ENCODE data around the gene ADAMTS4. TPM values are rescaled to one million over a fixed set of nuclear protein-coding genes. Genes with fewer than 3 reads are reported as not detected.

ADAMTS4 gene, protein sequence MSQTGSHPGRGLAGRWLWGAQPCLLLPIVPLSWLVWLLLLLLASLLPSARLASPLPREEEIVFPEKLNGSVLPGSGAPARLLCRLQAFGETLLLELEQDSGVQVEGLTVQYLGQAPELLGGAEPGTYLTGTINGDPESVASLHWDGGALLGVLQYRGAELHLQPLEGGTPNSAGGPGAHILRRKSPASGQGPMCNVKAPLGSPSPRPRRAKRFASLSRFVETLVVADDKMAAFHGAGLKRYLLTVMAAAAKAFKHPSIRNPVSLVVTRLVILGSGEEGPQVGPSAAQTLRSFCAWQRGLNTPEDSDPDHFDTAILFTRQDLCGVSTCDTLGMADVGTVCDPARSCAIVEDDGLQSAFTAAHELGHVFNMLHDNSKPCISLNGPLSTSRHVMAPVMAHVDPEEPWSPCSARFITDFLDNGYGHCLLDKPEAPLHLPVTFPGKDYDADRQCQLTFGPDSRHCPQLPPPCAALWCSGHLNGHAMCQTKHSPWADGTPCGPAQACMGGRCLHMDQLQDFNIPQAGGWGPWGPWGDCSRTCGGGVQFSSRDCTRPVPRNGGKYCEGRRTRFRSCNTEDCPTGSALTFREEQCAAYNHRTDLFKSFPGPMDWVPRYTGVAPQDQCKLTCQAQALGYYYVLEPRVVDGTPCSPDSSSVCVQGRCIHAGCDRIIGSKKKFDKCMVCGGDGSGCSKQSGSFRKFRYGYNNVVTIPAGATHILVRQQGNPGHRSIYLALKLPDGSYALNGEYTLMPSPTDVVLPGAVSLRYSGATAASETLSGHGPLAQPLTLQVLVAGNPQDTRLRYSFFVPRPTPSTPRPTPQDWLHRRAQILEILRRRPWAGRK
- 0.30 and 1.0 TPM in 2 replicates for total RNA-seq

DNA sequence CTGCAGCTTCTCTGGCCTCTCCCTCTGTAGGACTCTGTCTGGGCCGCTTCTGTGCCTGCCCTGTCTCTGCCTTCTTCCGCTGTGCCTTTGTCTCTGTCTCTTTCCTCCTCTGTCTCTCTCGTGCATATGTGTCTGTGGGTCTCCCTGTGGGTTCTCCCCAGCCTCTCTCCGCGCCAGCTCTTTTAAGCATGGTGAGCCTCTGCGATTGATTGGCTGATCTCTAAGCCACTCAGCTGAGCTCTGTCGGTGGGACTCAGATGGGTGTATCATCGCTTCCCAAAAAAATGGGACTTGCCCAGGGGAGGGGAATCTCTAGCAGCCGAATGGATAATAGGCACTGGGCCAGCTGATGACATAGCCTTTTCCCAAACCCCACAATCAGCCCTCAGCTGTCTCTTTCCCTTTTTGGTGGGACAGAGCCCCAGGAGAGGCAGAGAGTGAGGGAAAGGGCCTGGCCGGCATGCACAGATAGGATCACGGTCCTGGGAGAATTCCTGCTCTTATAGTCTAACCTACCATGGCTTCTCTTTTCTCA is at the start of gene ADAMTS4:
ADAMTS4 (minus strand) TSS at position 158 of the 535 bp plus-strand sequence. CDS start 427 bp downstream, outside the sequence.
- intact Hi-C loops (cut with micrococcal nuclease), result no loop called here

DNA sequence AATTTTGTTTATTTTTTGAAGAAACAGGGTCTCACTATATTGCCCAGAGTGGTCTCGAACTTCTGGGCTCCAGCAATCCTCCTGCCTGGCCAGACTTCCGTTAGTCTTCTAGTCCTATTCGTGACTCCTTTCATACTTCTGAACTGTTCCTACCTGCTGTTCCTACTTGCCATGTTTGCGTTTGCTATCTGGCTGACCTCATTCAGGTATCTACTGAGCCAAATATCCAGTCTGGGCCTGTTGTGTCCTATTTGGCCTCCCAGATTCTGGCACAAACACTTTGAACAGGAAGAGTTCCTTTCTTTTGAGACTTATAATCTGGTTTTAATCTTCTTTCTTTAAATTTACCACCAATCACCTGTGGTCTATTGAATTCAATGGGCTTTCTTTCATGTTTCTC is 46.0 kb upstream of the ADAMTS4 start:
- intact Hi-C loops (cut with micrococcal nuclease), result no loop called here

DNA sequence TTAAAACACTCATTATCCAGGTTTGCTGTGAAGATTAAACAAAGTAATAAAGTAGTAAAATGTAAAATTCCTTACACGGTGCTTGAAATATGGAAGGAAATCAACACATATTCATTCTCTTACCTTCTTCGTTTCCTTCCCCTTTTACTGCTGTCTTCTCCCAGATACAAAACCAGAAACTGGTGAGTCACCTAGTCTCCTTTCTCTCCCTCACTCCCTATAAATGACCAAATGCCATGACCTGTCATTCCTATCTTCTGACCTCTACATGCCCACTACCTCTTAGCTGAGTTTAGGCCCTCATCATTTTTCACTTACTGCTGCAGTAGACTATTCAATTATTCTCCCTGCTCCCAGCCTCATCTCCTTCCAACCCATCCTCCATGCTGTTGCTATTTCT is 43.5 kb upstream of the ADAMTS4 start:
- intact Hi-C loops (cut with micrococcal nuclease), result no loop called here

DNA sequence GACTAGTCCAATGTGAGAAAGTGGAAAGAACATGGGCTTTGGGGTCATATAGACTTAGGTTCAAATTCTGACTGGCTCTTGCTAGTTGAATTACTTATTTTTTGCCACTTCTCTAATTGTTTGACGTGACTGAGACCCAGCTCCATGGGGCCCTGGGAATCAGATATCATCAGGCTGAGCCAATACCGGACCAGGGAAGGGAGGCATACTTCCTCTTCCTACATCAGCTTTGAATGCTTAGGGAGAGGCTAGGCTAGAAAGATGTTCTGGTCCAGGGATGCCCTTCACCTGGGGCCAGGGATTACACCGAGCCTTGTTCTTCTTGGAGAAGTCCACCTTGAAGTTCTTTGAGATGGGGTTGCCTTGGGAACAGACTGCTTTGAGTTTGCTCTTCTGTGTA is 42.8 kb upstream of the ADAMTS4 start:
- intact Hi-C loops (cut with micrococcal nuclease), result no loop called here

DNA sequence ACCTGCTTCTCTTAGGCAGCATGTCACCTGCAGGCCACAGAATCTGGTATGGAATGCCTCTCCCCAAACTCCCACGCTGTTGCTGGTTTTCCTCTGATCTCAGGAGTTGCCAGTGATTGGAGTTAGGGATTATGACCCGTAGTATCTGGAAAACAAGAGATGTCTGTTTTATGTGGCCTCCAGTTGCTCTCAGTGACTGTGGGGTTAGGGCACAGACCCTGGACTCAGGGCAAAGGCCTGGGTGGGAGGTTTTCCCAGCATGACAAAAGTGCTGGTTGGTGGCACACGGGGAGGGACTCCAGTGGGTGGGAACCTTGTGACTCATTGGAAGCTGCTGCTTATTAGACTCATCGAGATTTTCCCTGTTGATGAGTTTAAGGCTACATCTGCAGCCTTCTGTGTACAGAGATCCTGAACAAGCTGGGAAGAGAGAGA is 39.2 kb upstream of the ADAMTS4 start, which contains the start of gene NR1I3:
NR1I3 (minus strand) TSS at position 165 of the 435 bp plus-strand sequence. CDS start 1,638 bp downstream, outside the sequence.
- intact Hi-C loops (cut with micrococcal nuclease), result no loop called here

DNA sequence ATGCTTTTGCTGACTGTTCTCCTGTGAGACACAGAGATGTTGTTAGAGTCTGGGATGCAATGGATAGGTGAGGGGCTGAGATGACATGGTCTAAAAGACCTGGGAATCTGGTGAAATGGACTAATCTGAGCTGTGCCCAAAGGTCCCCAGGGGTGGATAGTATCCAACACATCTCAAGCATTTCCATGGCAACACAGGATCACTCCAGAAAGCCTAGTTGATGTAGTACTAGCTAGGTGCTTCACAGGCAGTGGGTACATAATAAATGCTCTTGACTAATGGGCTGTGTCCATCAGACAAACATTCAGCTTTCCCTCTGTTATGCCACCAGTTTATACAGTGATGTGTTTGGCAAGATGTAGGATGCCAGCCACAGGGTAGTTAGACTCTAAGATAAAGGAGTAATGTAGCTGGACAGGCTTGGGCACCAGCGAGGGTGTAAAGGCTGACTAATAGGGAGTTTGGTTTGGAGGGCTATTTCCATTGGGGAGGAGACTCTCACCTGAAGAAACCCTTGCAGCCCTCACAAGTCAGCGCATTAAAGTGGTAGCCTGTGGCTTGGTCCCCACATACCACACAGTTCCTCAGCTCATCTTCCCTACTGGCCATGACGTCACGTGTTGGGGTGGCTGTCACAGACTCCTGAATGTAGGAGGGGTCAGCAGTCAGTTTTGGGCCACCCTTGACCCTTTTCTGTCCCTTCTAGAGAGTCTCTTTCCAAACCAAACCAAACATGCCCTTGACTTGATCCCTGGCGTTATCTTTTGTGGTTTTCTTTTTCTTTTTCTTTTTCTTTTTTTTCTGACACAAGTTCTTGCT is 37.3 kb upstream of the ADAMTS4 start:
- intact Hi-C loops (cut with micrococcal nuclease), result no loop called here

DNA sequence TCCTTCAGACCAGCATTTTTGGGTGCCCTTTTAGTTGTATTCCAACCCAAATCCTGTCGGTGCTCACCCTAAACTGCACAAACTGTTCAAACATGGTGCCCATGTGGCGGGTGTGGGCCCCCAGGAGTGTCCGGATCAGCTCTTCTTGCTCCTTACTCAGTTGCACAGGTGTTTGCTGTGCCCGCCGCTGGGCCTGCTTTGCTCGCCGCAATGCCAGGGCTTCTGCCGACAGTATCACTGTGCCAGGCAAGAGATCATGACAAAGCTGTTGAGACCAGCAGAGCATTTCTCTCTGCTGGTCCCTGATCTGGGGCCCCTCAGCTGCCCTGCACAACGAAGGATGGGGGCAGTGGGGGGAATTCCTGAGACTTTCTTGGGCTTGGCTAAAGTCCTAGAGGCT is 34.2 kb upstream of the ADAMTS4 start:
- intact Hi-C loops (cut with micrococcal nuclease), result no loop called here

DNA sequence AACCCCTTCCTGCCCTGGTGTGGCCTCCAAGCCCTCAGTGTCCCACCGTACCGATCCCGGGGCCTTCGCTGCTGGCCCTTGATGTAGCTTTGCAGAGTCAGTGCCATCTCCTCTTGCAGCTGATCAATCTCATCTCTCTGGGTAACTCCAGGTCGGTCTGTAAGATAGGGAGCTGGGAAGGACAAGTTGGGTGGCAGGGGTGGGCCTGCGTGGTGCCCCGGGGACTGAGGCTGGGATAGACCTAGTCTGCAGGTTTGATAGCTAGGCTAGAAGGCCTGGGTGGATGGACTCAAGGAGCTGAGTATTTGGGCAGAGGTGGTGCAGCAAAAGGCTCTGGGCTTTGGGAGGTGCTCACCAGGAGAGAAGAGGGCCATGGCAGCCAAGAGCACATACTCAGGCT is 31.9 kb upstream of the ADAMTS4 start:
- intact Hi-C loops (cut with micrococcal nuclease), result no loop called here

DNA sequence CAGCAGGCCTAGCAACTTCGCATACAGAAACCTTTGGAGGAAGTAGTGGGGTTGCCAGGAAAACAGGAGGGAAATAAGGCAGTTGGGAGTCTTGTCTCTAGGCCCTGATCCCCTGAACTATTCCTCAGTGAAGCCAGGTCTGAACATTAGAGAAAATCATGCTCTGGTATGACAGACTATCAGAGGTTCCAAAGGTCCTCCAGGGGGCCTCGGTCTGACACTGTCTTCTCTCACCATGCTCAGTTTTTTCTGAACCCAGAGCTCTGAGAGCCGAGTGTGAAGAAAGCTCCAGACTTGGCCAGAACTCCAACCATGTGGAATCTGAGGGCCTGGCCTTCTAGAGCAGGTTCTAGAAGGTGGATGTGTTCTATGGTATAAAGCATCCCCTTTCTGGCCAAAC is 31.0 kb upstream of the ADAMTS4 start:
- intact Hi-C loops (cut with micrococcal nuclease), result loop anchor here (10.0 kb wide), 1 partner anchor 535 kb away; the partner anchor contains the start of gene ATF6

DNA sequence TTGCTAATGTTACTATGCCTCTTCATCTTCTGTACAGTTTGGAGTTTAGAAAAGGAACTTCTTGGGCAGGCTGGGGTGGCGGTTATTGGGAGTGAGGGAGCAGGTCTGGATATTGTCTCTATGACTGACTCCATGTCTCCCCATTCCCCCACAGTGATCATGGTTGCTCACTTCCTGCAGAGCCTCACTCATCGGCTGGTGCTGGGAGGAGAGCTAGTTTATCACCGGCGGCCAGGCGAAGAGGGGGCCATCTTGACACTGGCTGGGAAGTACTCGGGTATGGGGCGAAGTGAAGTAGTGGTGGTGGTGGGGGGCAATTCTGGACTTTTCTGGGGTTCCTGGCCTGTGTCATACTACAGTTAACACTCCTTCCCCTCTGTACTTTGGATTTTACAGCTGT is 29.2 kb upstream of the ADAMTS4 start:
- intact Hi-C loops (cut with micrococcal nuclease), result loop anchor here (10.0 kb wide), 1 partner anchor 537 kb away; the partner anchor contains the start of gene ATF6

DNA sequence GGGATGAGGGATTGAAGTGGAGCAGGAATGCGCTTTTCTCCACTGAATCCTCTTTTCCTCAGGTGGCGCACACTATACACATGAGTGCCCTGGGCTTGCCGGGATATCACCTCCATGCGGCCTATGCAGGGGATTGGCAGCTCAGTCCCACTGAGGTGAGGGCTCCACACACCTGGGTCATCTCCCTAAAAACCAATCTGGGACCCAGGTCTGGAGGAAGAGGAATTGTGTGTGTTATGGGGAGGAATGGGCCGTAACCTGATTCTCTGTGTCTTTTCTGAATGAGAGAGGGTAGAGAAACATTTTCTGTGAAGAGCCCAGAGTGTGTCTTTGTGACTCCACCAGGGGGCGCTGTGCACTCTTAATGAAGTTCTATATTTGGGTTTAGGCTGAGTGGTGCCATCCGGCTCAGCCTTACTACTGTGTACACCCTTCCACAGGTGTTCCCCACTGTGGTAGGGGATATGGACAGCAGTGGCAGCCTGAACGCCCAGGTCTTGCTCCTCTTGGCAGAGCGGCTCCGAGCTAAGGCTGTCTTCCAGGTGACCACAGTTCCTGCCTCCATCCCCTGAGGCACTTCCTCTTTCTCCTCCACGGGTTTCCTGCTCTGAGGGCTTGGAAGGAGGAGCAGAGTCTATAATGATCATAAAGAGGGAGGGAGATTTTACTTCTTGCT is 28.5 kb upstream of the ADAMTS4 start:
- intact Hi-C loops (cut with micrococcal nuclease), result loop anchor here (1.0 to 10.0 kb wide), 4 partner anchors 64 to 537 kb away; partner anchors contain the start of gene ATF6

DNA sequence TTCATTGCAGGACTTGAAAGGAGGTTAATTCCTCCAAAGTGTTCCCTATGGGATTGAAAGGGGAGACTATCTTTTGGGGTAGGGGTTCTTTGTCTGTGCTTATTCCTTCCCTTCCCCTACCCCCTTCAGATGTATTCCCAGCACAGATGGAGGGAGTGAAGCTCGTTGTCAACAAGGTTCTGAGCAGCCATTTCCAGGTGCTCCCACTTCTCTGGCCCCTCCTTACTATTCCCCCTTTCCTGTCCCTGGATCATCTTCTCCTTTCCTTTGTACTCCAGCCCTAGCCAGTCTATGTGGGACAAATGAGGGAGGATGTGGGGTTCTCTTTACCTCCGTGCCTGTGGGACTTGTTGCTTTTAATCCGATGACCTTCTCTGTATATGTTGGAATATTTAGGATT is 27.9 kb upstream of the ADAMTS4 start:
- intact Hi-C loops (cut with micrococcal nuclease), result loop anchor here (1.0 to 10.0 kb wide), 4 partner anchors 65 to 538 kb away; partner anchors contain the start of gene ATF6

DNA sequence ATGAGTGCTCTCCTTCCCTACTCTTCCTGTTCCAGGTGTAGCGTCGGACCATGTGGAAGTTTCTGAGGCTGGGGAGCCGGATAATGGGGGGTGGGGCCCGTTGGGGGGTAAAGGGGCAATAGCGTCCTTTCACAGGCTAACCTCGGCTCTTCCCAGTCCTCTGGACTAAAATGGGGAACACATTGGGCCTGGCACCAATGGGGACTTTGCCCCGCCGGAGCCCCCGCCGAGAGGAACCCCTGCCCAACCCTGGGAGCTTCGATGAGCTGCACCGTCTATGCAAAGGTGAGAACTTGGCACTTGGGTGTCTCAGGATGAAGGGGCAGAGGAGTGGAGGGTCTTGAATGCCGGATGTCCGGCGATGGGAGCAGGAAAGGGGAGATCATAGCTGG is 27.5 kb upstream of the ADAMTS4 start:
- intact Hi-C loops (cut with micrococcal nuclease), result loop anchor here (2.0 to 10.0 kb wide), 2 partner anchors 80 to 538 kb away; partner anchors contain the start of gene ATF6

DNA sequence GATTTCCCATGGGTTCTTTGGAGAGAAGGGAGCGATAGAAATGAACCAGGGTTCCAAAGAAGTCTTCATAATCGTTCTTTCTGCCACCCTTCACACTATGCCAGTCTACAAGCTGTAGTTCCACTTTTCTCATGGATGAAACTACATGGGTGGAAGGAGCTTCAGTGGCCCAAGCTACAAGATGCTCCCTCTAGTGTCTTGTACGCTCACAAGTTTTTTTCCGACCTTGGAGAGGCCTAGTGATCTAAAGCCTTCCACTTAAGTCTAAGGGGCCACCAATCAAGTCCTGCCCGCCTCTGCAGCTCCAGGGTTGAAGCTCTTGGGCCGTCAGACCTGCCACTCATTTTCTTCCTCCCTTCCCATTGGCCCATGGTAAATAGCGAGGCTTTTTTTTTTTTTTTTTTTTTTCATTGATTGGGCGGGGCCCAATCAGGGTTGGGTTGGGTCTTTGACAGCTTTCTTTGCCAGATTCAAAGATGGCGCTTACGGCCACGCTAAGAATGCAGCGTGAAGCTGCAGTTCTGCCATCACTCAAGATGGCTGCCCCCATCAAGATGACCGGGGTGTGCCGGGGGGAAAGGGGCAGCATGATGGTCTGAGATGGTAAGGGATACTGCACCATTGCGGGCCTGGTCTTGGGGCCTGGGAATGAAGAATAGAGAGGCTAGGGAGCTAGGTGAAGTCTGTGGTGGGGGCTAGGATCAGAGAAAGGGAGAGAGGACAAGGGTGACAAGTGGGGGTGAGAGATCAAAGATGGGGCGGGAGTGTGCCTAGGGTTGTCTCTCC is 26.9 kb upstream of the ADAMTS4 start, which contains the start of gene TOMM40L:
TOMM40L (plus strand) TSS at position 527 of the 786 bp plus-strand sequence. CDS start 430 bp downstream, outside the sequence.
- intact Hi-C loops (cut with micrococcal nuclease), result loop anchor here (1.0 to 10.0 kb wide), 9 partner anchors 15 to 539 kb away; partner anchors contain the start of genes ATF6, B4GALT3, NDUFS2 and PPOX

DNA sequence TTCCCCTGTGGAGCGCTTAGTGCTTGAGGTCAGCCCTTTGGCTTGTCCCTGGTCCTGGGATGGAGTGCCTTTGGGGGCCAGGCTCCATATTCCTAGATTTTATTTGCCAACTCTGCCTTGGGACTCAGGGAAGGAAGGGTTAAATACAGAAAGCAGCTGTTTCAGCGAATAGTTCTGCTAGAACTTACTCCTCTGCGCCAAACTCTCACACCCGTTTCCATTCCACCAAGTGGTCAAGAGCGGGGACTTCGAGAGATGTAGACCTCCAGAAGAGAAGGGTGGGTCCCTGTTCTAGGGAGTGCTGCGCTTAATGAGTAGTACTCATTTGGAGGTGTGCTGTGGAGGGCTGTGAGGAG is 26.3 kb upstream of the ADAMTS4 start:
- intact Hi-C loops (cut with micrococcal nuclease), result loop anchor here (1.0 to 10.0 kb wide), 8 partner anchors 15 to 540 kb away; partner anchors contain the start of genes ATF6, B4GALT3, NDUFS2 and PPOX

DNA sequence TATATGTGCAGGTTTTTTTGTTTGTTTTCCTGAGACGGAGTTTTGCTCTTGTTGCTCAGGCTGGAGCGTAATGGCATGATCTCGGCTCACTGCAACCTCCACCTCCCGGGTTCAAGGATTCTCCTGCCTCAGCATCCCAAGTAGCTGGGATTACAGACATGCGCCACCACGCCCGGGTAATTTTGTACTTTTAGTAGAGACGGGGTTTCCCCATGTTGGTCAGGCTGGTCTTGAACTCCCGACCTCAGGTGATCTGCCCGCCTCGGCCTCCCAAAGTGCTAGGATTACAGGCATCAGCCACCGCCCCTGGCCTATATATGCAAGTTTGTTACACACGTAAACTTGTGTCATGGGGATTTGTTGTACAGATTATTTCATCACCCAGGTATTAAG is 25.8 kb upstream of the ADAMTS4 start:
- intact Hi-C loops (cut with micrococcal nuclease), result loop anchor here (1.0 to 10.0 kb wide), 8 partner anchors 14 to 540 kb away; partner anchors contain the start of genes ATF6, B4GALT3, NDUFS2 and PPOX

DNA sequence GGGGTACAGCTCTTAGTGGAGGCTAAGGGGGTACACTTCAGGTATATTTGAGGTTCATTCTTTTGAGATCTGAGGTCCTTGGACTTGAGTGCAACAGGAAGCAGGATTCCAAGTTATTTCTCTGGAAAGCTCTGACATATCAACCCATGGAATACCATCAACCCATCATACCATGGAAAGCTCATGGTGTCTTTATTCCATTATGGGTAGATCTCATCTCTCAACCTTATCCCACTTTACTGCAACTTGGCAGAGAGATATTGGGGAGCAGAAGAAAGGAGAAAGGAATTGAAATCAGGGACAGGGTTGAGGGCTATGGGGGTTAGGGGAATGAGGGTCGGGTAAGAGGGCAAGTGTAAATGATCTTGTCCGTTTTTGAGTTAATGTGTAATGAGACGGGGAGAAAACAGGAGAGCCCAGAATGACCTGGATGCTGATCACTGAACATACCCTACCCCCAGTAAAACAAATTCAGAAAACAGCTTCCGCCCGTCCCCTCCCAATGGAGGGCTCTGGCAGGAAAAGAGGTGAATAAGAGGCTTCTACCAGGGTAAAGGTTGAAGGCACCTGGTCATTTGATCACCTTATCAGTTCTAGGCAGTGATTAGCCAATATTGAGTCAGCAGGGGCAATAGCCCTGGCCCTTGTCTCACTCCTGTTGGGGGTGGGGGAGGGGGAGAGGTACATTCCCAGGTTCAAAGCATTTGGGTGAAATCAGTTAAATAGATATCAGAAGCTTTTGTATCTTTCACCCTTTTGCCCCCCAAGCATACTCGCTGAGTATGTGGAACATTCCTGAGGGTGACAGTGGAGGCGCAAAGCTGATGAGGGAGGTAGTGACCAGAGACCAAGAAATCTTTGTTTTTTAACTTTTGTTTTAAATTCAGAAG is 25.2 kb upstream of the ADAMTS4 start:
- intact Hi-C loops (cut with micrococcal nuclease), result loop anchor here (10.0 kb wide), 1 partner anchor 541 kb away; the partner anchor contains the start of gene ATF6

All from T-helper 2 cell treated with Interferon-gamma antibody and Interleukin-4, amounts not matched to agents 100 ng/mL and 5 ng/mL, for 36 hours (primary cell).